Fibroblast of skin of abdomen (primary cell): ENCODE measurements around the gene CFAP61.
"Not testable (repeated sequence)": the region's sequence is repeated elsewhere in the genome, so short reads cannot be mapped to it uniquely, and the experiment has no call there.

ENCODE experiments used
- DNase-seq: peaks from one replicate; pipeline ENCODE4 v3.0.0-alpha.2; 2013

CFAP61 gene

GRCh38 chr20:20089939-20090338 lies 37.6 kb downstream of the CFAP61 start:
- no peak for DNase-seq

GRCh38 chr20:20092827-20093226 lies 40.5 kb downstream of the CFAP61 start:
- DNase-seq = peak; percentile 10

GRCh38 chr20:20094410-20094809 lies 42.1 kb downstream of the CFAP61 start:
- no peak for DNase-seq

- DNase-seq = no peak
Measured at GRCh38 chr20:20095114-20095872, 43.0 kb downstream of the CFAP61 start.

- DNase-seq = no peak
Measured at GRCh38 chr20:20096421-20096820, 44.1 kb downstream of the CFAP61 start.

GRCh38 chr20:20100881-20101280 lies 48.5 kb downstream of the CFAP61 start:
- DNase-seq = no peak

GRCh38 chr20:20102163-20102562 lies 49.8 kb downstream of the CFAP61 start:
- DNase-seq = no peak

- no peak for DNase-seq
Measured at GRCh38 chr20:20102716-20103258, 50.5 kb downstream of the CFAP61 start.

- DNase-seq = no peak
Measured at GRCh38 chr20:20103486-20103885, 51.2 kb downstream of the CFAP61 start.

GRCh38 chr20:20123187-20123586 lies 70.9 kb downstream of the CFAP61 start:
- DNase-seq = not testable (repeated sequence)

- no peak for DNase-seq
Measured at GRCh38 chr20:20130399-20130798, 78.1 kb downstream of the CFAP61 start.

GRCh38 chr20:20134941-20135575 lies 82.7 kb downstream of the CFAP61 start:
- no peak for DNase-seq

GRCh38 chr20:20136313-20136712 lies 84.0 kb downstream of the CFAP61 start:
- DNase-seq = no peak

- no peak for DNase-seq
Measured at GRCh38 chr20:20137851-20138250, 85.5 kb downstream of the CFAP61 start.

- DNase-seq = no peak
Measured at GRCh38 chr20:20138301-20139064, 86.2 kb downstream of the CFAP61 start.

GRCh38 chr20:20139403-20139802 lies 87.1 kb downstream of the CFAP61 start:
- no peak for DNase-seq

GRCh38 chr20:20143165-20143564 lies 90.8 kb downstream of the CFAP61 start:
- no peak for DNase-seq

GRCh38 chr20:20143646-20144045 lies 91.3 kb downstream of the CFAP61 start:
- DNase-seq = no peak

- DNase-seq = no peak
Measured at GRCh38 chr20:20148779-20149178, 96.4 kb downstream of the CFAP61 start.

GRCh38 chr20:20150241-20150640 lies 97.9 kb downstream of the CFAP61 start:
- DNase-seq = no peak

- no peak for DNase-seq
Measured at GRCh38 chr20:20160520-20160919, 108.2 kb downstream of the CFAP61 start.

- DNase-seq = no peak
Measured at GRCh38 chr20:20161611-20162010, 109.3 kb downstream of the CFAP61 start.

- DNase-seq = no peak
Measured at GRCh38 chr20:20167698-20168097, 115.4 kb downstream of the CFAP61 start.
